HEK293 (cell line): Measurements from ENCODE around the gene PDCL3.

Experiments
- CTCF ChIA-PET: fragments of 350-600 bp; formaldehyde crosslinking; extraction: SDS; loops from one replicate; lab custom pipeline; 2021; ENCODE audit warnings: antibody characterized with exemption; lab: Yijun Ruan, JAX
- POLR2A ChIA-PET: fragments of 300-600 bp; formaldehyde crosslinking; extraction: SDS; loops from one replicate; lab custom pipeline; 2020; ENCODE audit warnings: antibody characterized with exemption, inconsistent platforms; lab: Yijun Ruan, JAX
- H3K27ac ChIP-seq: fragments of 200-500 bp; sonication (Bioruptor generic); 2 replicates; pipeline ENCODE4 v1.5.1; 2014; ENCODE audit warnings: low read depth, low read length, control low read depth, inconsistent platforms; ENCODE audit errors: extremely low read depth
- H3K36me3 ChIP-seq, 2 experiments: fragments of 200-500 bp in 1 of 2; sonication (Bioruptor generic) in 1 of 2; 1 replicate in 1 of 2; 2 replicates in 1 of 2; pipeline ENCODE4 v1.5.1; 2014 to 2017; ENCODE audit warnings: inconsistent platforms in 2 of 2, low read length in 2 of 2; ENCODE audit not compliant: control insufficient read depth in 2 of 2, insufficient read depth in 1 of 2
- H3K4me1 ChIP-seq: fragments of 200-500 bp; sonication (Bioruptor generic); 2 replicates; pipeline ENCODE4 v1.5.1; 2014; ENCODE audit warnings: mild to moderate bottlenecking, low read length, inconsistent platforms; ENCODE audit not compliant: control insufficient read depth, insufficient read depth
- H3K4me3 ChIP-seq: 2 replicates; pipeline ENCODE4 v1.5.1; 2011; ENCODE audit warnings: low read depth, mild to moderate bottlenecking, control low read depth, low read length, moderate library complexity
- H3K9me3 ChIP-seq: fragments of 200-500 bp; sonication (Bioruptor generic); 2 replicates; pipeline ENCODE4 v1.5.1; 2014; ENCODE audit warnings: low read depth, low read length, inconsistent platforms; ENCODE audit not compliant: control insufficient read depth, insufficient read depth
- BCL11B ChIP-seq: fragments of 450-650 bp; formaldehyde crosslinking; IDR thresholded peaks from 2 replicates; pipeline ENCODE4 v1.5.1; 2016; ENCODE audit warnings: low read depth, missing biosample characterization, missing genetic modification characterization
- FEZF1 ChIP-seq: fragments of 450-650 bp; formaldehyde crosslinking; IDR thresholded peaks from 2 replicates; pipeline ENCODE4 v1.5.1; 2016; ENCODE audit warnings: missing biosample characterization, missing genetic modification characterization
- KLF16 ChIP-seq: fragments of 450-650 bp; formaldehyde crosslinking; IDR thresholded peaks from 2 replicates; pipeline ENCODE4 v1.5.1; 2017; ENCODE audit warnings: missing biosample characterization, missing genetic modification characterization
- OSR2 ChIP-seq: fragments of 450-650 bp; formaldehyde crosslinking; IDR thresholded peaks from 2 replicates; pipeline ENCODE4 v1.5.1; 2016; ENCODE audit warnings: missing biosample characterization, missing genetic modification characterization
- SP7 ChIP-seq: fragments of 450-650 bp; formaldehyde crosslinking; IDR thresholded peaks from 2 replicates; pipeline ENCODE4 v1.5.1; 2016; ENCODE audit warnings: missing biosample characterization, missing genetic modification characterization
- TSHZ1 ChIP-seq: fragments of 450-650 bp; formaldehyde crosslinking; IDR thresholded peaks from 2 replicates; pipeline ENCODE4 v1.5.1; 2016; ENCODE audit warnings: missing biosample characterization, missing genetic modification characterization, borderline replicate concordance
- ZBTB8A ChIP-seq: fragments of 450-650 bp; formaldehyde crosslinking; IDR thresholded peaks from 2 replicates; pipeline ENCODE4 v1.5.1; 2016; ENCODE audit warnings: missing biosample characterization, missing genetic modification characterization
- ZNF140 ChIP-seq: fragments of 450-650 bp; formaldehyde crosslinking; IDR thresholded peaks from 2 replicates; pipeline ENCODE4 v1.5.1; 2016; ENCODE audit warnings: missing biosample characterization, missing genetic modification characterization
- ZNF146 ChIP-seq: fragments of 450-650 bp; formaldehyde crosslinking; IDR thresholded peaks from 2 replicates; pipeline ENCODE4 v1.5.1; 2016; ENCODE audit warnings: missing biosample characterization, missing genetic modification characterization
- ZNF169 ChIP-seq: fragments of 450-650 bp; formaldehyde crosslinking; IDR thresholded peaks from 2 replicates; pipeline ENCODE4 v1.5.1; 2016; ENCODE audit warnings: missing biosample characterization, missing genetic modification characterization
- ZNF214 ChIP-seq: fragments of 450-650 bp; formaldehyde crosslinking; IDR thresholded peaks from 2 replicates; pipeline ENCODE4 v1.5.1; 2017; ENCODE audit warnings: missing biosample characterization, mild to moderate bottlenecking, missing genetic modification characterization, borderline replicate concordance
- ZNF354C ChIP-seq: fragments of 450-650 bp; formaldehyde crosslinking; IDR thresholded peaks from 2 replicates; pipeline ENCODE4 v1.5.1; 2016; ENCODE audit warnings: missing biosample characterization, missing genetic modification characterization, low read depth, borderline replicate concordance
- ZNF394 ChIP-seq: fragments of 450-650 bp; formaldehyde crosslinking; IDR thresholded peaks from 2 replicates; pipeline ENCODE4 v1.5.1; 2016; ENCODE audit warnings: missing biosample characterization, missing genetic modification characterization, mild to moderate bottlenecking, moderate library complexity, borderline replicate concordance
- ZNF48 ChIP-seq: fragments of 450-650 bp; formaldehyde crosslinking; IDR thresholded peaks from 2 replicates; pipeline ENCODE4 v1.5.1; 2016; ENCODE audit warnings: missing biosample characterization, missing genetic modification characterization
- ZNF560 ChIP-seq: fragments of 450-650 bp; formaldehyde crosslinking; IDR thresholded peaks from 2 replicates; pipeline ENCODE4 v1.5.1; 2017; ENCODE audit warnings: missing biosample characterization, missing genetic modification characterization, borderline replicate concordance
- ZNF596 ChIP-seq: fragments of 450-650 bp; IDR thresholded peaks from 2 replicates; pipeline ENCODE4 v1.5.0; 2018; ENCODE audit warnings: missing biosample characterization, mild to moderate bottlenecking, missing genetic modification characterization, moderate library complexity
- ZNF600 ChIP-seq: fragments of 450-650 bp; formaldehyde crosslinking; IDR thresholded peaks from 2 replicates; pipeline ENCODE4 v1.5.1; 2016; ENCODE audit warnings: missing biosample characterization, missing genetic modification characterization
- ZNF654 ChIP-seq: fragments of 450-650 bp; formaldehyde crosslinking; IDR thresholded peaks from 2 replicates; pipeline ENCODE4 v1.5.1; 2016; ENCODE audit warnings: low read depth, missing biosample characterization, missing genetic modification characterization
- ZNF658 ChIP-seq: fragments of 450-650 bp; formaldehyde crosslinking; IDR thresholded peaks from 2 replicates; pipeline ENCODE4; 2016; ENCODE audit warnings: missing biosample characterization, missing genetic modification characterization
- ZNF747 ChIP-seq: fragments of 450-650 bp; formaldehyde crosslinking; IDR thresholded peaks from 2 replicates; pipeline ENCODE4 v1.5.1; 2016; ENCODE audit warnings: missing biosample characterization, missing genetic modification characterization
- ZNF768 ChIP-seq: fragments of 450-650 bp; formaldehyde crosslinking; IDR thresholded peaks from 2 replicates; pipeline ENCODE4 v1.5.1; 2018; ENCODE audit warnings: missing biosample characterization, mild to moderate bottlenecking, missing genetic modification characterization
- TF ChIP-seq, protein P1 (sequence below): fragments of 450-650 bp; formaldehyde crosslinking; IDR thresholded peaks from 2 replicates; pipeline ENCODE4 v1.5.1; 2016; ENCODE audit warnings: missing biosample characterization, missing genetic modification characterization
- TF ChIP-seq, protein P2 (sequence below): fragments of 450-650 bp; formaldehyde crosslinking; IDR thresholded peaks from 2 replicates; pipeline ENCODE4 v1.5.1; 2016; ENCODE audit warnings: missing biosample characterization, missing genetic modification characterization
- TF ChIP-seq, protein P3 (sequence below): fragments of 450-650 bp; formaldehyde crosslinking; optimal IDR thresholded peaks from 2 replicates; pipeline ENCODE3; 2016; ENCODE audit warnings: missing biosample characterization, mild to moderate bottlenecking, missing genetic modification characterization
- TF ChIP-seq, protein P4 (sequence below): fragments of 450-650 bp; formaldehyde crosslinking; IDR thresholded peaks from 2 replicates; pipeline ENCODE4 v1.5.1; 2016; ENCODE audit warnings: missing biosample characterization, missing genetic modification characterization

PDCL3 gene

GRCh38 chr2:100526868-100527267 is 35.9 kb upstream of the PDCL3 start:
- CTCF ChIA-PET, result no interaction called here
- no peak for TF ChIP-seq BCL11B
- TF ChIP-seq ZNF768 (tag by site-specific recombination), result no peak
- no peak for TF ChIP-seq TSHZ1
- no peak for TF ChIP-seq ZNF600 (tag by site-specific recombination)
- TF ChIP-seq OSR2, result no peak
- no peak for TF ChIP-seq SP7 (tag by site-specific recombination)
- no peak for TF ChIP-seq ZBTB8A (tag by site-specific recombination)
- no peak for TF ChIP-seq ZNF140 (tag by site-specific recombination)
- no peak for TF ChIP-seq ZNF48
- no peak for TF ChIP-seq ZNF354C (tag by site-specific recombination)
- no peak for TF ChIP-seq ZNF560 (tag by site-specific recombination)
- TF ChIP-seq, protein P1, sequence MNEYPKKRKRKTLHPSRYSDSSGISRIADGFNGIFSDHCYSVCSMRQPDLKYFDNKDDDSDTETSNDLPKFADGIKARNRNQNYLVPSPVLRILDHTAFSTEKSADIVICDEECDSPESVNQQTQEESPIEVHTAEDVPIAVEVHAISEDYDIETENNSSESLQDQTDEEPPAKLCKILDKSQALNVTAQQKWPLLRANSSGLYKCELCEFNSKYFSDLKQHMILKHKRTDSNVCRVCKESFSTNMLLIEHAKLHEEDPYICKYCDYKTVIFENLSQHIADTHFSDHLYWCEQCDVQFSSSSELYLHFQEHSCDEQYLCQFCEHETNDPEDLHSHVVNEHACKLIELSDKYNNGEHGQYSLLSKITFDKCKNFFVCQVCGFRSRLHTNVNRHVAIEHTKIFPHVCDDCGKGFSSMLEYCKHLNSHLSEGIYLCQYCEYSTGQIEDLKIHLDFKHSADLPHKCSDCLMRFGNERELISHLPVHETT (tag by site-specific recombination), result no peak
- TF ChIP-seq ZNF146 (tag by site-specific recombination), result no peak
- TF ChIP-seq, protein P2, sequence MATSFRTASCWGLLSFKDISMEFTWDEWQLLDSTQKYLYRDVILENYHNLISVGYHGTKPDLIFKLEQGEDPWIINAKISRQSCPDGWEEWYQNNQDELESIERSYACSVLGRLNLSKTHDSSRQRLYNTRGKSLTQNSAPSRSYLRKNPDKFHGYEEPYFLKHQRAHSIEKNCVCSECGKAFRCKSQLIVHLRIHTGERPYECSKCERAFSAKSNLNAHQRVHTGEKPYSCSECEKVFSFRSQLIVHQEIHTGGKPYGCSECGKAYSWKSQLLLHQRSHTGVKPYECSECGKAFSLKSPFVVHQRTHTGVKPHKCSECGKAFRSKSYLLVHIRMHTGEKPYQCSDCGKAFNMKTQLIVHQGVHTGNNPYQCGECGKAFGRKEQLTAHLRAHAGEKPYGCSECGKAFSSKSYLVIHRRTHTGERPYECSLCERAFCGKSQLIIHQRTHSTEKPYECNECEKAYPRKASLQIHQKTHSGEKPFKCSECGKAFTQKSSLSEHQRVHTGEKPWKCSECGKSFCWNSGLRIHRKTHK, result no peak
- no peak for TF ChIP-seq ZNF654 (tag by site-specific recombination)
- no peak for TF ChIP-seq ZNF747 (tag by site-specific recombination)
- TF ChIP-seq ZNF214 (tag by site-specific recombination), result no peak
- TF ChIP-seq, protein P3, sequence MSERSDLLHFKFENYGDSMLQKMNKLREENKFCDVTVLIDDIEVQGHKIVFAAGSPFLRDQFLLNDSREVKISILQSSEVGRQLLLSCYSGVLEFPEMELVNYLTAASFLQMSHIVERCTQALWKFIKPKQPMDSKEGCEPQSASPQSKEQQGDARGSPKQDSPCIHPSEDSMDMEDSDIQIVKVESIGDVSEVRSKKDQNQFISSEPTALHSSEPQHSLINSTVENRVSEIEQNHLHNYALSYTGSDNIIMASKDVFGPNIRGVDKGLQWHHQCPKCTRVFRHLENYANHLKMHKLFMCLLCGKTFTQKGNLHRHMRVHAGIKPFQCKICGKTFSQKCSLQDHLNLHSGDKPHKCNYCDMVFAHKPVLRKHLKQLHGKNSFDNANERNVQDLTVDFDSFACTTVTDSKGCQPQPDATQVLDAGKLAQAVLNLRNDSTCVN, result no peak
- no peak for TF ChIP-seq KLF16 (tag by site-specific recombination)
- TF ChIP-seq, all 188 proteins: peak for 0
- H3K36me3 ChIP-seq, result no peaks in the 10 kb centered on the region
- H3K9me3 ChIP-seq, result no peaks in the 10 kb centered on the region
- no peaks in the 10 kb centered on the region for H3K4me1 ChIP-seq
- H3K4me3 ChIP-seq, result no peak overlapping the region
- no peak overlapping the region for H3K27ac ChIP-seq
- POLR2A ChIA-PET, result no interaction called here

DNA sequence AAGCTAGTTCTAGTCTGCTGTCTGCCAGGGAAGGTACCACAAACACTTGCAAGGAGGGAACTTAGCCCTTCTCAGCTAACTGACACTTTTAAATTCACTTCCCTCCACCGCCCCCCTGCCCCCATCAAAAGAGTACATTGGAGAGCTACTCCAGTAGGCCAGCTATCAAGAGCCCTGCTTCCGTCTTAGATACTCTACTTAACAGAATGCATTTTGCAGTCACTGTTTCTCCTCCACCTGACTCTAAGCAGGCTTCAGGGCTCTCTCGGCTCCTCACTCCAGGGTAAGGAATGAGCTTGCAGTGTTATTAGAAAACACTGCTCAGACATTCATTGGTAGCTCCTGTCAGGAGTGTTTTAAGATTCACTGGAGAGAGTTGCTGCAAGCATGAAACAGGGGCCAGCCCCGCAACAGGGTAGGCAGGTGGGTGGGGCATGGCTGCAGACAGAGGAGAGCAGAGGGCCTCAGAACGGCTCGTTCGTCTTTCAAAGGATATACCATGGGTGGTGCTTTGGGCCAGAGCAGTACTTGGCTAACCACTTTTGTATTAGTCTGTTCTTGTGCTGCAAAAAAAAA is 35.3 kb upstream of the PDCL3 start:
- CTCF ChIA-PET, result no interaction called here
- POLR2A ChIA-PET, result no interaction called here
- no peaks in the 10 kb centered on the region for H3K36me3 ChIP-seq
- TF ChIP-seq ZNF169 (tag by site-specific recombination) (no peak), ZNF658 (tag by site-specific recombination) (no peak), FEZF1 (no peak), ZNF596 (no peak), ZNF394 (tag by site-specific recombination) (no peak)
- TF ChIP-seq, protein P4, sequence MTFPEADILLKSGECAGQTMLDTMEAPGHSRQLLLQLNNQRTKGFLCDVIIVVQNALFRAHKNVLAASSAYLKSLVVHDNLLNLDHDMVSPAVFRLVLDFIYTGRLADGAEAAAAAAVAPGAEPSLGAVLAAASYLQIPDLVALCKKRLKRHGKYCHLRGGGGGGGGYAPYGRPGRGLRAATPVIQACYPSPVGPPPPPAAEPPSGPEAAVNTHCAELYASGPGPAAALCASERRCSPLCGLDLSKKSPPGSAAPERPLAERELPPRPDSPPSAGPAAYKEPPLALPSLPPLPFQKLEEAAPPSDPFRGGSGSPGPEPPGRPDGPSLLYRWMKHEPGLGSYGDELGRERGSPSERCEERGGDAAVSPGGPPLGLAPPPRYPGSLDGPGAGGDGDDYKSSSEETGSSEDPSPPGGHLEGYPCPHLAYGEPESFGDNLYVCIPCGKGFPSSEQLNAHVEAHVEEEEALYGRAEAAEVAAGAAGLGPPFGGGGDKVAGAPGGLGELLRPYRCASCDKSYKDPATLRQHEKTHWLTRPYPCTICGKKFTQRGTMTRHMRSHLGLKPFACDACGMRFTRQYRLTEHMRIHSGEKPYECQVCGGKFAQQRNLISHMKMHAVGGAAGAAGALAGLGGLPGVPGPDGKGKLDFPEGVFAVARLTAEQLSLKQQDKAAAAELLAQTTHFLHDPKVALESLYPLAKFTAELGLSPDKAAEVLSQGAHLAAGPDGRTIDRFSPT (tag by site-specific recombination), result no peak

More for the DNA sequence above, 35.3 kb upstream of the PDCL3 start:
- Histone ChIP-seq H3K9me3 (no peaks in the 10 kb centered on the region), H3K4me1 (no peaks in the 10 kb centered on the region), H3K4me3 (no peak overlapping the region), H3K27ac (no peak overlapping the region)
